Trophoblast cell (in vitro differentiated cells and primary cell): ENCODE measurements around the gene WWC2.
A peak's percentile ranks its signal among the peaks of the same experiment; 100 is the strongest.

Experiments
- DNase-seq, 2 donors: peaks; one replicate each; pipeline ENCODE4 v3.0.0-alpha.2; 2016
- H2AFZ ChIP-seq: 2 replicates; pipeline ENCODE4 v1.6.1; 2013; ENCODE audit warnings: low read length, moderate library complexity, mild to moderate bottlenecking; ENCODE audit not compliant: insufficient read depth, poor library complexity
- H2AK5ac ChIP-seq: 2 replicates; pipeline ENCODE4 v1.6.1; 2013; ENCODE audit warnings: mild to moderate bottlenecking, low read length
- H2BK120ac ChIP-seq: 2 replicates; pipeline ENCODE4 v1.6.1; 2013; ENCODE audit warnings: low read length, mild to moderate bottlenecking, moderate library complexity; ENCODE audit not compliant: insufficient read depth, poor library complexity
- H2BK12ac ChIP-seq: 2 replicates; pipeline ENCODE4 v1.6.1; 2013; ENCODE audit warnings: mild to moderate bottlenecking, low read length, moderate library complexity
- H2BK5ac ChIP-seq: 2 replicates; pipeline ENCODE4 v1.6.1; 2013; ENCODE audit warnings: low read length, low read depth, moderate library complexity, mild to moderate bottlenecking; ENCODE audit not compliant: poor library complexity
- H3K14ac ChIP-seq: 2 replicates; pipeline ENCODE4 v1.6.1; 2013; ENCODE audit warnings: mild to moderate bottlenecking, low read length
- H3K18ac ChIP-seq: 2 replicates; pipeline ENCODE4 v1.6.1; 2013; ENCODE audit warnings: mild to moderate bottlenecking, low read length
- H3K23ac ChIP-seq: 2 replicates; pipeline ENCODE4 v1.6.1; 2013; ENCODE audit warnings: low read length
- H3K27ac ChIP-seq: 2 replicates; pipeline ENCODE4 v1.5.1; 2013; ENCODE audit warnings: low read depth, mild to moderate bottlenecking, inconsistent platforms, low read length, moderate library complexity
- H3K27me3 ChIP-seq: 2 replicates; pipeline ENCODE4 v1.6.1; 2013; ENCODE audit warnings: inconsistent platforms, mild to moderate bottlenecking, low read length, moderate library complexity; ENCODE audit not compliant: insufficient read depth
- H3K36me3 ChIP-seq, 2 experiments: 1 replicate in 1 of 2; 2 replicates in 1 of 2; pipeline ENCODE4 v1.6.1; 2013; ENCODE audit warnings: low read length in 2 of 2, mild to moderate bottlenecking in 2 of 2, moderate library complexity in 1 of 2; ENCODE audit not compliant: insufficient read depth in 2 of 2, control insufficient read depth in 1 of 2
- H3K4ac ChIP-seq: 2 replicates; pipeline ENCODE4 v1.6.1; 2013; ENCODE audit warnings: low read depth, mild to moderate bottlenecking, low read length, moderate library complexity
- H3K4me1 ChIP-seq, 2 experiments: 1 replicate in 1 of 2; 2 replicates in 1 of 2; pipeline ENCODE4 v1.6.1; 2013; ENCODE audit warnings: low read length in 2 of 2, mild to moderate bottlenecking in 2 of 2, moderate library complexity in 1 of 2; ENCODE audit not compliant: insufficient read depth in 2 of 2, control insufficient read depth in 1 of 2
- H3K4me2 ChIP-seq: 2 replicates; pipeline ENCODE4 v1.6.1; 2013; ENCODE audit warnings: inconsistent platforms, mild to moderate bottlenecking, low read length, moderate library complexity
- H3K4me3 ChIP-seq: 2 replicates; pipeline ENCODE4 v1.5.1; 2013; ENCODE audit warnings: mild to moderate bottlenecking, low read depth, low read length, inconsistent platforms
- H3K79me1 ChIP-seq: one replicate; pipeline ENCODE4 v1.6.1; 2013; ENCODE audit warnings: low read length
- H3K79me2 ChIP-seq: 2 replicates; pipeline ENCODE4 v1.6.1; 2013; ENCODE audit warnings: low read length, mild to moderate bottlenecking; ENCODE audit not compliant: control insufficient read depth, insufficient read depth, poor library complexity
- H3K9ac ChIP-seq: 2 replicates; pipeline ENCODE4 v1.6.1; 2013; ENCODE audit warnings: mild to moderate bottlenecking, low read length
- H3K9me3 ChIP-seq: 2 replicates; pipeline ENCODE4 v1.6.1; 2013; ENCODE audit warnings: low read depth, mild to moderate bottlenecking, control low read depth, inconsistent platforms, low read length; ENCODE audit not compliant: insufficient read depth
- H4K12ac ChIP-seq: 2 replicates; pipeline ENCODE4 v1.6.1; 2013; ENCODE audit warnings: low read depth, mild to moderate bottlenecking, low read length, moderate library complexity
- H4K8ac ChIP-seq: 2 replicates; pipeline ENCODE4 v1.6.1; 2013; ENCODE audit warnings: low read depth, mild to moderate bottlenecking, low read length, moderate library complexity
- H4K91ac ChIP-seq: one replicate; pipeline ENCODE4 v1.6.1; 2013; ENCODE audit warnings: low read depth, mild to moderate bottlenecking, low read length, moderate library complexity
- WGBS: extraction: QIAGEN DNeasy Blood & Tissue Kit; methylation state at CpG from one replicate; pipeline ENCODE4 v1.1.7; 2013; ENCODE audit warnings: missing lambda C conversion rate; ENCODE audit not compliant: insufficient read length, insufficient coverage; ENCODE audit errors: extremely low coverage; 5-methylcytosine and 5-hydroxymethylcytosine counted together

WWC2 gene

GRCh38 chr4:183145773-183146172 lies 46.7 kb downstream of the WWC2 start:
- WGBS, result no CpG with 5 or more reads among the region's 2 CpGs
- H3K4me1 ChIP-seq, result peaks cover 0 to 8% of the 10 kb centered on the region in 2 experiments
- no peak for DNase-seq
- no peak overlapping the region for H3K14ac ChIP-seq
- no peak overlapping the region for H4K8ac ChIP-seq
- H4K12ac ChIP-seq, result no peak overlapping the region
- no peak overlapping the region for H2AFZ ChIP-seq
- no peak overlapping the region for H3K18ac ChIP-seq
- no peaks in the 10 kb centered on the region for H3K36me3 ChIP-seq
- H3K79me2 ChIP-seq, result no peaks in the 10 kb centered on the region
- no peaks in the 10 kb centered on the region for H3K27me3 ChIP-seq
- H3K23ac ChIP-seq, result no peak overlapping the region
- no peak overlapping the region for H2BK12ac ChIP-seq
- no peak overlapping the region for H3K4ac ChIP-seq
- H3K9me3 ChIP-seq, result no peaks in the 10 kb centered on the region
- H3K4me3 ChIP-seq, result no peak overlapping the region
- no peak overlapping the region for H2BK5ac ChIP-seq
- no peak overlapping the region for H3K4me2 ChIP-seq
- H3K9ac ChIP-seq, result no peak overlapping the region
- H4K91ac ChIP-seq, result no peak overlapping the region
- H3K79me1 ChIP-seq, result no peaks in the 10 kb centered on the region
- no peak overlapping the region for H3K27ac ChIP-seq
- no peak overlapping the region for H2BK120ac ChIP-seq
- no peak overlapping the region for H2AK5ac ChIP-seq

- WGBS, result no CpG with 5 or more reads among the region's 4 CpGs
- Histone ChIP-seq H4K12ac (no peak overlapping the region), H3K4me3 (no peak overlapping the region)
Observed at GRCh38 chr4:183146478-183146877, 47.4 kb downstream of the WWC2 start.

DNA sequence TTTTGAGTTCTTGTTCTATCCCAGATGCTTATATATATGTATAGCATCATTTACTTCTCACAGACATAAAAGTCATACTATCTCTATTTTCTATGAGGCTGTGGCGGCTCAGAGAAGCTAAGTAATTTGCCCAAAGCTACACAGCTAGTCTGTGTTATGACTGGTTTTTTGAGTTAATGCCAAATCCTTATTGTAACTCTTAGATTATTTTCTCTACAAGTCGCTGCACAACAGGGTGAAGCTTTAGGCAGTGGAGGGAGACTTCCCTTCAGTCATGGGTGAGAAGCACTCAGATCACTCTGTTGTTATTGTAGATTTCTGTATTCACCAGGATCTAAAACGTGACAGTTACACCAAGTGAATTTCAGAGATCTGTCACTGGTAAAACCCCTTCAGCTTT lies 48.1 kb downstream of the WWC2 start:
- WGBS, result no CpG with 5 or more reads among the region's 3 CpGs
- no peak overlapping the region for H3K18ac ChIP-seq
- H3K27me3 ChIP-seq, result no peaks in the 10 kb centered on the region
- no peak overlapping the region for H3K4me2 ChIP-seq
- H4K91ac ChIP-seq, result no peak overlapping the region
- DNase-seq, result no peak
- no peaks in the 10 kb centered on the region for H3K36me3 ChIP-seq
- H3K14ac ChIP-seq, result no peak overlapping the region
- H3K9me3 ChIP-seq, result no peaks in the 10 kb centered on the region
- no peak overlapping the region for H2BK120ac ChIP-seq
- H3K4ac ChIP-seq, result no peak overlapping the region
- H4K8ac ChIP-seq, result no peak overlapping the region
- no peak overlapping the region for H2BK12ac ChIP-seq
- H2BK5ac ChIP-seq, result no peak overlapping the region
- peaks cover 0 to 4% of the 10 kb centered on the region in 2 experiments for H3K4me1 ChIP-seq
- H3K23ac ChIP-seq, result no peak overlapping the region
- no peaks in the 10 kb centered on the region for H3K79me1 ChIP-seq
- peaks cover 2% of the 10 kb centered on the region for H3K79me2 ChIP-seq
- H3K27ac ChIP-seq, result no peak overlapping the region
- no peak overlapping the region for H2AFZ ChIP-seq
- H2AK5ac ChIP-seq, result no peak overlapping the region
- no peak overlapping the region for H3K9ac ChIP-seq
- H4K12ac ChIP-seq, result no peak overlapping the region
- H3K4me3 ChIP-seq, result no peak overlapping the region

More at GRCh38 chr4:183146478-183146877, 47.4 kb downstream of the WWC2 start:
- no peaks in the 10 kb centered on the region for H3K79me2 ChIP-seq
- H3K9ac ChIP-seq, result no peak overlapping the region
- H3K23ac ChIP-seq, result no peak overlapping the region
- no peak overlapping the region for H3K14ac ChIP-seq
- no peak overlapping the region for H2AK5ac ChIP-seq
- no peaks in the 10 kb centered on the region for H3K27me3 ChIP-seq
- H2BK5ac ChIP-seq, result no peak overlapping the region
- H4K8ac ChIP-seq, result no peak overlapping the region
- H2BK120ac ChIP-seq, result no peak overlapping the region
- H3K4ac ChIP-seq, result peak overlapping the region; percentile 21
- no peak overlapping the region for H3K4me2 ChIP-seq
- H3K79me1 ChIP-seq, result no peaks in the 10 kb centered on the region
- H3K4me1 ChIP-seq, result peaks cover 0 to 6% of the 10 kb centered on the region in 2 experiments
- no peak overlapping the region for H3K18ac ChIP-seq
- no peak overlapping the region for H3K27ac ChIP-seq
- no peak overlapping the region for H2BK12ac ChIP-seq
- no peaks in the 10 kb centered on the region for H3K36me3 ChIP-seq
- no peak overlapping the region for H2AFZ ChIP-seq
- no peaks in the 10 kb centered on the region for H3K9me3 ChIP-seq
- no peak for DNase-seq
- no peak overlapping the region for H4K91ac ChIP-seq

DNA sequence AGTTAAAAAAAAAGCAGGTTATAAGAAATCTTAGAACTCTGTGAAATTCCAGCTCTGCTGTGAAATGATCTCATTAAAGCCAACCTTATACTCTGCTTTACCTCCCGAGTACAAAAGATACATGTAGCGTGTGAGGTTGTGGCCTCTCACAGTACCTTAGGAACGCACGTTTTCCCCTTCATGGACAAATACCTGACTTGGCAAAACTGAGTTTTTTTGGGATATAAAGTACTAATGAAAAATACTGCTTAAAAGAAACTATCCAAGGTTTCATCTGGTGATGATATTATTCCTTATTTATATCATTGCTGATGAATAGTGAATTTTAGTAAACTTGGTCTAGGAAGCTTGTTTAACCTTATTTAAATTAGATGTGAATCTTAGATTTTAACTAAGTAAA lies 48.9 kb downstream of the WWC2 start:
- no peaks in the 10 kb centered on the region for H3K27me3 ChIP-seq
- no peak overlapping the region for H3K27ac ChIP-seq
- H3K14ac ChIP-seq, result no peak overlapping the region
- no peak overlapping the region for H2AK5ac ChIP-seq
- no peak overlapping the region for H4K8ac ChIP-seq
- H3K9me3 ChIP-seq, result no peaks in the 10 kb centered on the region
- H4K12ac ChIP-seq, result no peak overlapping the region
- H3K79me2 ChIP-seq, result peaks cover 3% of the 10 kb centered on the region
- H3K23ac ChIP-seq, result no peak overlapping the region
- no peak overlapping the region for H2BK120ac ChIP-seq
- no peak overlapping the region for H3K18ac ChIP-seq
- no peak overlapping the region for H3K9ac ChIP-seq
- no peak for DNase-seq
- no peak overlapping the region for H2BK12ac ChIP-seq
- H2AFZ ChIP-seq, result no peak overlapping the region
- H3K36me3 ChIP-seq, result no peaks in the 10 kb centered on the region
- no peaks in the 10 kb centered on the region for H3K79me1 ChIP-seq
- H3K4ac ChIP-seq, result no peak overlapping the region
- no peak overlapping the region for H3K4me3 ChIP-seq
- H4K91ac ChIP-seq, result no peak overlapping the region
- no peak overlapping the region for H3K4me2 ChIP-seq
- H3K4me1 ChIP-seq, result peaks cover 2 to 4% of the 10 kb centered on the region in 2 experiments
- WGBS, result no CpG with 5 or more reads among the region's 4 CpGs
- H2BK5ac ChIP-seq, result no peak overlapping the region
